PC-3 (cell line): ENCODE results near the gene UNC45B.

Source experiments
- CTCF ChIP-seq: fragments of 300-600 bp; sonication (generic); conservative IDR thresholded peaks from 2 replicates; pipeline ENCODE4 v1.5.1; 2017; ENCODE audit warnings: antibody characterized with exemption, low read depth, mild to moderate bottlenecking, low read length
- EZH2 ChIP-seq: fragments of 300-600 bp; sonication (generic); IDR thresholded peaks from one replicate; pipeline ENCODE4 v1.6.1; 2017; ENCODE audit warnings: antibody characterized with exemption, mild to moderate bottlenecking, low read length; ENCODE audit not compliant: unreplicated experiment
- EZH2phosphoT487 ChIP-seq: fragments of 300-600 bp; sonication (generic); IDR thresholded peaks from 2 replicates; pipeline ENCODE4 v1.6.1; 2018; ENCODE audit warnings: mild to moderate bottlenecking, antibody characterized with exemption, low read length, borderline replicate concordance

- TF ChIP-seq CTCF (no peak), EZH2phosphoT487 (no peak), EZH2 (no peak)
Measured at GRCh38 chr17:35188111-35188510, 40.5 kb downstream of the UNC45B start.
